Esophagus muscularis mucosa (tissue), 4 donors: Measurements from ENCODE around the gene SPAG16.

Experiments
- EP300 ChIP-seq: sonication (generic); formaldehyde crosslinking; IDR thresholded peaks from one replicate; pipeline ENCODE4 v1.6.1; 2017; ENCODE audit warnings: antibody characterized with exemption
- POLR2A ChIP-seq: fragments of 450-650 bp; IDR thresholded peaks from one replicate; pipeline ENCODE4 v1.6.1; 2017; ENCODE audit warnings: antibody characterized with exemption, moderate library complexity, mild to moderate bottlenecking, low read depth
- POLR2AphosphoS5 ChIP-seq, 2 donors: sonication (generic); formaldehyde crosslinking; IDR thresholded peaks; one replicate each; pipeline ENCODE4 v1.6.1; 2017; ENCODE audit warnings: antibody characterized with exemption in 2 of 2
- TF ChIP-seq, protein P1 (sequence below), 3 experiments: fragments of 200-600 bp in 2 of 3; fragments of 450-650 bp in 1 of 3; sonication (generic) in 2 of 3; IDR thresholded peaks; one replicate each; pipeline ENCODE4 v1.5.1; 2017 to 2019; ENCODE audit warnings: antibody characterized with exemption in 3 of 3, mild to moderate bottlenecking in 2 of 3, moderate library complexity in 1 of 3

DNA sequence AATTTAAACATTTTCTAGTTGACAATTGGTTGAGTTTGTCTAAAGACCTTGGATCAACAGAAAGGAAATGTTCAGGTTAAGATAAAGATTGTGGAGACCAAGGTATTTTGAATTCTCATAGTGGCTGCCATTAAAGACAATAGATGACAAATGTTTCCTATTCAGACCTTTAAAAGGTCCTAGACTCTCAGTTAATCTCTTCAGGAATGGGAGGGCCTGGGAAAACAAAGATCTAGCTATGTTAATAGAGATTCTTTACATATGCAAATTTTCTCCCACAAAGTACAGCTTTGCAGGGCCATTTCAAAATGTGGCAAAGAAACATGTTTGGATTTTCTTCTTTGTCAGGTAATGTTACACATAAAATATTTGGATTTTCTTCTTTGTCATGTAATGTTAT lies 403.9 kb downstream of the SPAG16 start:
- TF ChIP-seq, protein P1, sequence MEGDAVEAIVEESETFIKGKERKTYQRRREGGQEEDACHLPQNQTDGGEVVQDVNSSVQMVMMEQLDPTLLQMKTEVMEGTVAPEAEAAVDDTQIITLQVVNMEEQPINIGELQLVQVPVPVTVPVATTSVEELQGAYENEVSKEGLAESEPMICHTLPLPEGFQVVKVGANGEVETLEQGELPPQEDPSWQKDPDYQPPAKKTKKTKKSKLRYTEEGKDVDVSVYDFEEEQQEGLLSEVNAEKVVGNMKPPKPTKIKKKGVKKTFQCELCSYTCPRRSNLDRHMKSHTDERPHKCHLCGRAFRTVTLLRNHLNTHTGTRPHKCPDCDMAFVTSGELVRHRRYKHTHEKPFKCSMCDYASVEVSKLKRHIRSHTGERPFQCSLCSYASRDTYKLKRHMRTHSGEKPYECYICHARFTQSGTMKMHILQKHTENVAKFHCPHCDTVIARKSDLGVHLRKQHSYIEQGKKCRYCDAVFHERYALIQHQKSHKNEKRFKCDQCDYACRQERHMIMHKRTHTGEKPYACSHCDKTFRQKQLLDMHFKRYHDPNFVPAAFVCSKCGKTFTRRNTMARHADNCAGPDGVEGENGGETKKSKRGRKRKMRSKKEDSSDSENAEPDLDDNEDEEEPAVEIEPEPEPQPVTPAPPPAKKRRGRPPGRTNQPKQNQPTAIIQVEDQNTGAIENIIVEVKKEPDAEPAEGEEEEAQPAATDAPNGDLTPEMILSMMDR (IDR thresholded peaks at IDR 0.05) = no peak
- TF ChIP-seq POLR2A (no peak), EP300 (no peak), POLR2AphosphoS5 (IDR thresholded peaks at IDR 0.05) (no peak)
